Measurements from ENCODE around the gene AKT1.

AKT1 gene

DNA sequence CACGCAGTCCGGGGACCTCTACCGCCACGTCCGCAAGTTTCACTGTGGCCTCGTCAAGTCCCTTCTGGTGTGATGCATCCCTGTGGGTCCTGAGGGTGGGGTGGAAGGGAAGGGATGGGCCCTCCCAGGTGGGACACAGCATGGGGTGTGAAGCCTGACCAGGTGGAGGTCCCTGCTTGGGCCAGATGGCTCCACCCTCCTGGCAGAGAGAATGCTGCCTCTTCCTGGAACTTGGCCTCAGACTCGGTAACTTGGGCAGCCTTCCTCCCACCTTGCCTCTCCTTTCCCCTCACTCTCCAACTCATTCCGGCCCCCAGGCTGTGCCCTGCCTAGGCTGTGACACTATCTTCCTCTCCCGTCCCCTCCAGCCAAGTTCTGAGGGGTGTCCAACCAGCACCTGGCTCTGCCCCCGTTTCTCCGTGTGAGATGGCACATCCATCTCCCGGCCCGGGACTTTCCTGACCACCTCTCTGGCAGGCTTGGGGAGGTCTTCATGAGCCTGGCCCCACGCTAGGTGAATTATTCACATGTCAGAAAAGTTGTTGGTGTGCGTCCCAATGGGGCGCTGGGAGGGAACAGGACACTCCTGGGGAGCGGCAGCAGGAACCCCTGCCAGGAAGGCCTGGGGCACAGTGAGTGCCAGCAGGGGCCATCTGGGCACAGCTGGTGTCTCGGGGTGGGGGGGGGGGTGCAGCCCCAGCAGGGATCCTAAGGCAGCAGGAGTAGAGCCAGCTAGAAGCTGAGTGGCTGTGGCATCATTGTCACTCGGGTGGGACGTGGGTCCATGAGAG is 7.0 kb upstream of the AKT1 start:
- Histone ChIP-seq H2AFZ (ENCODE audit: low read depth, low read length) (no peak overlapping the region), H3K27ac (ENCODE audit: low read length) (no peak overlapping the region), H3K9ac (ENCODE audit: low read length) (no peak overlapping the region), H3K36me3 (replicated peaks; ENCODE audit: low read depth, low read length) (no peaks in the 10 kb centered on the region), H3K27me3 (ENCODE audit: low read depth, low read length) (peaks cover 32% of the 10 kb centered on the region), H3K9me3 (ENCODE audit: insufficient read depth, low read length) (no peaks in the 10 kb centered on the region), H3K4me2 (ENCODE audit: low read length) (no peak overlapping the region), H3K79me2 (ENCODE audit: low read length) (no peaks in the 10 kb centered on the region), H3K4me3 (ENCODE audit: low read length) (no peak overlapping the region), H4K20me1 (ENCODE audit: insufficient read depth, low read length) (no peaks in the 10 kb centered on the region), H3K4me1 (ENCODE audit: low read length) (peaks cover 17% of the 10 kb centered on the region)
- TF ChIP-seq EZH2phosphoT487 (IDR thresholded peaks at IDR 0.05; ENCODE audit: low read depth): no peak
- TF ChIP-seq, protein P1, sequence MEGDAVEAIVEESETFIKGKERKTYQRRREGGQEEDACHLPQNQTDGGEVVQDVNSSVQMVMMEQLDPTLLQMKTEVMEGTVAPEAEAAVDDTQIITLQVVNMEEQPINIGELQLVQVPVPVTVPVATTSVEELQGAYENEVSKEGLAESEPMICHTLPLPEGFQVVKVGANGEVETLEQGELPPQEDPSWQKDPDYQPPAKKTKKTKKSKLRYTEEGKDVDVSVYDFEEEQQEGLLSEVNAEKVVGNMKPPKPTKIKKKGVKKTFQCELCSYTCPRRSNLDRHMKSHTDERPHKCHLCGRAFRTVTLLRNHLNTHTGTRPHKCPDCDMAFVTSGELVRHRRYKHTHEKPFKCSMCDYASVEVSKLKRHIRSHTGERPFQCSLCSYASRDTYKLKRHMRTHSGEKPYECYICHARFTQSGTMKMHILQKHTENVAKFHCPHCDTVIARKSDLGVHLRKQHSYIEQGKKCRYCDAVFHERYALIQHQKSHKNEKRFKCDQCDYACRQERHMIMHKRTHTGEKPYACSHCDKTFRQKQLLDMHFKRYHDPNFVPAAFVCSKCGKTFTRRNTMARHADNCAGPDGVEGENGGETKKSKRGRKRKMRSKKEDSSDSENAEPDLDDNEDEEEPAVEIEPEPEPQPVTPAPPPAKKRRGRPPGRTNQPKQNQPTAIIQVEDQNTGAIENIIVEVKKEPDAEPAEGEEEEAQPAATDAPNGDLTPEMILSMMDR (IDR thresholded peaks at IDR 0.05; ENCODE audit: low read depth, low read length): no peak

DNA sequence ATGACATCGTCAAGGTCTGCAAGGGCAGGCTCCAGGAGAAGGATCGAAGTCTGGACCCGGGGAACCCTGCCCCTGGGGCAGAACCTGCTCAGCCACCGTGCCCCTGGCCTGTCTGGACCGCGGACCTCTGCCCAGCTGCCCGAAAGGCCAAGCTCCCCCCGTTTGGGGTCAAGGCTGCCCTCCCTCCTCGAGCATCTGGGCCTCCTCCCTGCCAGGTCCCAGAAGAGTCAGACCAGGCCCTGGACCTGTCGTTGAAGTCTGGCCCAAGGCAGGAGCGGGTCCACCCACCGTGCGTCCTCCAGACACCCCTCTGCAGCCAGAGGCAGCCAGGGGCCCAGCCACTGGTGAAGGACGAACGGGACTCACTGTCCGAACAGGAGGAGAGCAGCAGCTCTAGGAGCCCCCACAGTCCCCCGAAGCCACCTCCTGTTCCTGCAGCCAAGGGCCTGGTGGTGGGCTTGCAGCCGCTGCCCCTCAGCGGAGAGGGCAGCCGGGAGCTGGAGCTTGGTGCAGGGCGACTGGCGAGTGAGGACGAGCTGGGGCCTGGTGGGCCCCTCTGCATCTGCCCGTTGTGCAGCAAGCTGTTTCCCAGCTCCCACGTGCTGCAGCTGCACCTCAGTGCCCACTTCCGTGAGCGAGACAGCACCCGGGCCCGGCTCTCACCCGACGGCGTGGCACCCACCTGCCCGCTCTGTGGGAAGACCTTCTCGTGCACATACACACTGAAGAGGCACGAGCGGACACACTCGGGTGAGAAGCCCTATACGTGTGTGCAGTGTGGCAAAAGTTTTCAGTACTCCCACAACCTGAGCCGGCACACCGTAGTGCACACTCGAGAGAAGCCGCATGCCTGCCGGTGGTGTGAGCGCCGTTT is 6.2 kb upstream of the AKT1 start:
- Histone ChIP-seq H3K79me2 (ENCODE audit: low read length) (no peaks in the 10 kb centered on the region), H3K27me3 (ENCODE audit: low read depth, low read length) (peaks cover 38% of the 10 kb centered on the region), H3K9ac (ENCODE audit: low read length) (peak overlapping the region; percentile 67), H3K4me2 (ENCODE audit: low read length) (peak overlapping the region; percentile 99), H3K4me3 (ENCODE audit: low read length) (peak overlapping the region; percentile 94), H3K27ac (ENCODE audit: low read length) (no peak overlapping the region), H3K9me3 (ENCODE audit: insufficient read depth, low read length) (no peaks in the 10 kb centered on the region), H4K20me1 (ENCODE audit: insufficient read depth, low read length) (no peaks in the 10 kb centered on the region), H3K36me3 (replicated peaks; ENCODE audit: low read depth, low read length) (no peaks in the 10 kb centered on the region), H3K4me1 (ENCODE audit: low read length) (peaks cover 25% of the 10 kb centered on the region), H2AFZ (ENCODE audit: low read depth, low read length) (no peak overlapping the region)
- TF ChIP-seq, protein P1 (IDR thresholded peaks at IDR 0.05; ENCODE audit: low read depth, low read length): no peak
- TF ChIP-seq EZH2phosphoT487 (IDR thresholded peaks at IDR 0.05; ENCODE audit: low read depth): no peak

DNA sequence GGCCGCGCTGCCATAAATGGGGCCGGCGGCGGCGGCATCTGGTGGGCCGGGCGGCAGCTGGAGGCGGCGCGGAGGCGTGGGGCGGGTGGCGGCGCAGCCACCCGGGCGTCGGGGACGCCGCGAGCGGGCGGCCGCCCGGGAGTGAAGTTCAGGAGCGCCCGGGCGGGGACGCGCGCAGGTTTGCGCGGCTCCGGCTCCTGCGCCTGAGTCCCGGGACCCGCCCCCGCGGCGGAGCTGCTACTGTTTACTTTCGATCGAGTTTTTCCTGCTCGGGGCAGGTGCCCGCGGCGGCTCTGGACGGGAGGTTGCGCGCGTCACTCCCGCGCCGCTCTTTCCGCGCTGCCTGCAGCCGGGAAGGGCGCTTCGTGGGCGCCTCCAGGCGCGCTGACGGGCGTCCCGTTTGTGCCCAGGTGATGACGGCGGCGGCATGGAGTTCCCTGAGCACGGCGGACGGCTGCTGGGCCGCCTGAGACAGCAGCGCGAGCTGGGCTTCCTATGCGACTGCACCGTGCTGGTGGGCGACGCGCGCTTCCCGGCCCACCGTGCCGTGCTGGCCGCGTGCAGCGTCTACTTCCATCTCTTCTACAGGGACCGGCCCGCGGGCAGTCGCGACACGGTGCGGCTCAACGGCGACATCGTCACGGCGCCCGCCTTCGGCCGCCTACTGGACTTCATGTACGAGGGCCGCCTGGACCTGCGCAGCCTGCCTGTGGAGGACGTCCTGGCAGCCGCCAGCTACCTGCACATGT is 5.4 kb upstream of the AKT1 start, which contains the start of gene ZBTB42:
Gene ZBTB42, plus strand, starts transcription at position 331 of the 749 bp plus-strand sequence. Its CDS starts 97 bp downstream, at position 428.
- Histone ChIP-seq H3K27me3 (ENCODE audit: low read depth, low read length) (peaks cover 38% of the 10 kb centered on the region), H3K9me3 (ENCODE audit: insufficient read depth, low read length) (no peaks in the 10 kb centered on the region), H3K4me2 (ENCODE audit: low read length) (peak within 1 kb of the TSS; percentile 99), H3K9ac (ENCODE audit: low read length) (peak within 1 kb of the TSS; percentile 67), H3K36me3 (replicated peaks; ENCODE audit: low read depth, low read length) (no peaks in the 10 kb centered on the region), H4K20me1 (ENCODE audit: insufficient read depth, low read length) (no peaks in the 10 kb centered on the region), H3K4me1 (ENCODE audit: low read length) (peaks cover 33% of the 10 kb centered on the region), H3K79me2 (ENCODE audit: low read length) (no peaks in the 10 kb centered on the region), H3K4me3 (ENCODE audit: low read length) (peak within 1 kb of the TSS; percentile 94), H3K27ac (ENCODE audit: low read length) (no peak within 1 kb of the TSS), H2AFZ (ENCODE audit: low read depth, low read length) (peak within 1 kb of the TSS; percentile 81)
- TF ChIP-seq, protein P1 (IDR thresholded peaks at IDR 0.05; ENCODE audit: low read depth, low read length): no peak
- no peak for TF ChIP-seq EZH2phosphoT487 (IDR thresholded peaks at IDR 0.05; ENCODE audit: low read depth)

All from OCI-LY3 (cell line).